GM18951 (cell line): Measurements from ENCODE around the gene VEPH1.

Source experiments
- POLR2A ChIP-seq: IDR thresholded peaks from 4 replicates; pipeline ENCODE4 v1.6.1; 2011; ENCODE audit warnings: mild to moderate bottlenecking; ENCODE audit not compliant: insufficient read length, insufficient read depth; ENCODE audit errors: extremely low read depth
- in situ Hi-C: fragments of 300-500 bp; cut with MboI; formaldehyde crosslinking; loops from one replicate; pipeline ENCODE4 v1.12.0; 2022; ENCODE audit warnings: low sequenced_read_pairs, mixed read lengths, inconsistent platforms; ENCODE audit not compliant: unreplicated experiment

VEPH1 gene

GRCh38 chr3:157453824-157454223 is 49.4 kb downstream of the VEPH1 start:
- TF ChIP-seq POLR2A, result no peak
- in situ Hi-C loops, result no loop called here

- in situ Hi-C loops, result no loop called here
These were observed 51.1 kb downstream of the VEPH1 start for GRCh38 chr3:157452097-157452496.

GRCh38 chr3:157447026-157447694 is 56.1 kb downstream of the VEPH1 start:
- no peak for TF ChIP-seq POLR2A
- in situ Hi-C loops, result no loop called here

More at GRCh38 chr3:157452097-157452496, 51.1 kb downstream of the VEPH1 start:
- no peak for TF ChIP-seq POLR2A

GRCh38 chr3:157445857-157446256 is 57.4 kb downstream of the VEPH1 start:
- TF ChIP-seq POLR2A, result no peak
- in situ Hi-C loops, result no loop called here

GRCh38 chr3:157444797-157445184 is 58.4 kb downstream of the VEPH1 start:
- in situ Hi-C loops, result no loop called here
- TF ChIP-seq POLR2A, result no peak

- no peak for TF ChIP-seq POLR2A
- in situ Hi-C loops, result no loop called here
These were observed 59.1 kb downstream of the VEPH1 start for GRCh38 chr3:157443905-157444796.

GRCh38 chr3:157442729-157443128 is 60.5 kb downstream of the VEPH1 start:
- TF ChIP-seq POLR2A, result no peak
- in situ Hi-C loops, result no loop called here

- in situ Hi-C loops, result no loop called here
- TF ChIP-seq POLR2A, result no peak
These were observed 62.1 kb downstream of the VEPH1 start for GRCh38 chr3:157441102-157441624.

GRCh38 chr3:157438194-157438730 is 65.0 kb downstream of the VEPH1 start:
- no peak for TF ChIP-seq POLR2A
- in situ Hi-C loops, result no loop called here

DNA sequence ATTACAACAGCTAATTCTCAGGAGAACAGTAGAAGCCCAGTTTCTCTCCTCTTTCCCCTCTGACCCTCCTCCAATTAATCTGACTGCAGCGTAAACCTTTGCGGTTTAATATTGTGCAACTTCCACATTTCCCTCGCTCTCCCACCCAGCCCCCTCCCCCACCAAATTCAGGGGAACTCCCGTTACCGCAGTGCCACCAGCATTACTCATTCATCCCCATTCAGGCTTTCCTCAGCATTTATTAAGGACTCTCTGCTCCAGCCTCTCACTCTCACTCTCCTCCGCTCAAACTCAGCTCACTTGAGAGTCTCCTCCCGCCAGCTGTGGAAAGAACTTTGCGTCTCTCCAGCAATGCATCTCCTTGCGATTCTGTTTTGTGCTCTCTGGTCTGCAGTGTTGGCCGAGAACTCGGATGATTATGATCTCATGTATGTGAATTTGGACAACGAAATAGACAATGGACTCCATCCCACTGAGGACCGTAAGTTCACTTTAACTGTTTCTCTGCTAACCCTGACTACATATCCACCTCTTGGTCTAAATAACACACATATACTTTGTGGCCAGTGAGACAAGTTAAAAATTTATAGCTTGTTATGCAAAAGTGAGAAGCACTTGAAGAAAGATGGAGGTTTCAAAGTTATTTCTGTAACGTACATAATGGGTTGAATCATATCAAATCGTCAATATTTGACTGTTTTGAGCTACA is 66.5 kb downstream of the VEPH1 start, which contains the start of gene PTX3:
Gene PTX3, plus strand, starts transcription at position 268 of the 709 bp plus-strand sequence. Its CDS starts 84 bp downstream, at position 352.
- in situ Hi-C loops, result no loop called here
- TF ChIP-seq POLR2A, result no peak

DNA sequence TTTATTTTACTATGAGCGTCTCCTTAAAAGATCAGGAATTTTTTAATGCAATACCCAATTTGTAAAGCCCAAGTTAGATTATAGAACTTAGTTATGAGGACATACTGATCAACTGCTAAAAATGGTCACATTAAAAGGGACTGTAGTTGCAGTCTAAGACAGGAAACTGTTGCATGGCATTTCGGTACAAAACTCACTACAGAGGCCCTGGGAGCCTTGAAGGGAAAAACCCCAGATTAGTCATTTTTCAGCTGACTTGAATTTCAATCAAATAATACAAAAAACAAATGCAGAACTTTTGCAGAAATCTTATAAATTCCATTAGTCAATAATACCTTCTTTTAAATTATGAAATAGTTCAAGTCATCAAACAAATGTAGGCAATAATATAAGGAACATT is 73.5 kb downstream of the VEPH1 start:
- in situ Hi-C loops, result no loop called here
- TF ChIP-seq POLR2A, result no peak

- no peak for TF ChIP-seq POLR2A
- in situ Hi-C loops, result no loop called here
These were observed 74.4 kb downstream of the VEPH1 start for GRCh38 chr3:157428853-157429252.

DNA sequence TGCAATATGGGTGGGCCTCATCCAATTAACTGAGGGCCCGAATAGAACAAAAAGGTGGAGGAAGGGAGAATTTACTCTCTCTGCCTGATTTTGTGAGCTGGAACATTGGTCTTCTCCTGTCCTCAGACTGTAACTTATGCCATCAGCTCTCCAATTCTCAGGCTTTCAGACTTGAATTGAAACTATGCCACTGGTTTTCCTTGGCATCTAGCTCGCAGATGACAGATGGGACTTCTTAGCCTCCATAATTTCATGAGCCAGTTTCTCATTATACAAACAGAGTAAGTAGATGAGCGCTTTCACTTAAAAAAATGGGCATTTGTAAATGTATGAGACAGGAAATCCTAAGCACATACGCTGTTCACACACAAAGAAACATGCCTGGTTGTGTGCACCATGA is 75.3 kb downstream of the VEPH1 start:
- in situ Hi-C loops, result no loop called here
- no peak for TF ChIP-seq POLR2A
